GM21786 (cell line): ENCODE measurements around the gene ELP4.

Source experiments
- ATAC-seq: cut with Tn5 transposase; IDR thresholded peaks from one replicate; pipeline ENCODE4 v1.9.1; 2021; ENCODE audit not compliant: unreplicated experiment

Gene ELP4

DNA sequence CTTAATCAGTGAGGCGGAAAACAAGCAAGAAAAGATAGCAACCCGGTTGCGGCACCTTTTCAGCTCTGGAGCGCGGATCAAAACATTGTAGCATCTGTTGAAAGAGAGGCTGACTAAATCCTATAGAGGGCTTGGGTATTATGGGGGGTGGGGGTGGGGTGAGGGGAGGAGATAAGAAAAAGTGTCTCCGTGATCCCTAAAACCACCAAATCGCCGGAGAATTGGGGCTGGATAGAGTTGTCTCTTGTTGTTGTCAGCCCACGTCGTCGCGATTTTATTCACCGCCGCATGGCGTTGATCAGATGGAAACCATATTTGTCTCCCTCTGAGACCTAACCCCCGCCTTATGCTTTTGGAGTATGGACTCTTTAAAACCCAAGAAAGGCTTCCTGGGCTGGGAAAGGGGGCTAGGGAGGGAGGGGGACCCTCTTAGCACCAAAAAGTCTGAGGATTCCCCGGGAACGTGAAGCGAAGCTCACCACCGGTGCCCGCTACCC is 288.5 kb downstream of the ELP4 start:
- no peak for ATAC-seq

DNA sequence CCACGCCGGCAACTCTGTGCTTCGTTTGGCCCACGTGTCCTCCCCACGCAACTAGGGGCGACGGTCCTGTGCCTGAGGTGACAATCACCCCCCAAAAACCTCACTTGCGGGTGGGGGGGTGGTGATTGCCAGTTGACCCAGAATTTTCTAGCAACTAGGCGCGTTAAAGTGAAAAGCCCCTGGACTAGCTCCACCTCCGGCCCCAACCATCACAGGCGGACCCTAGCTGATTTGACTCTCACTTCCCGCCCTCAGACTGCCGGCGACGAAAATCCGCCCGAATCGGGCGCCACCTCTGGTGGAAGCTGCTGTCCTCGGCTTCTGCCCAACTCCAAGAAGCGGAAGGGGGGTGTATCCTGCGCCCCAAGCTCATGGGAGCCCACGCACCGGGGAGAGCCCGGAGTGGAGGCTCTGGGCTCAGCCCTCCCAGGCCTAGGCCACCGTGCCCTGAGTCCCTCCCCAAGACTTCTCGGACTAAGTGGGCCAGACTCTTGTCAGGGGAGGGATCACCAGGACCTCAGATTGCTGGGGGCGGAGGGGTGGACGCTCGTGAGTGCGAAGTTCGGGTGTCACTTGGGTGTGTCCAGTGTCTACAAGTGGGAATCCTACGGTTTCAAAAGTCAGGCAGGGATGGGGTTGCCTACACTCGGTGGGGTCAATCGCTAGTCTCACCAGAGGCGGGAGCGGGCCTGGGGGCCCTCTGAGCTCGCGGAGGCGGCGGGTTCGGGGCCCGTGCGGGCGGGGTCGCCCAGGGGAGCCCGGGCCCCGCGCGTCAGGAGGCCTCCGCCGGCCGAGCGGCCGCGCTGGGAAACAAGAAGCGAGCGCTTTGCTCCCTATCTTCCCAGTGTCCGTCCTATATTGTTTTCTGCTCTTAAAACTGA is 289.2 kb downstream of the ELP4 start:
- peak; percentile 57 for ATAC-seq

DNA sequence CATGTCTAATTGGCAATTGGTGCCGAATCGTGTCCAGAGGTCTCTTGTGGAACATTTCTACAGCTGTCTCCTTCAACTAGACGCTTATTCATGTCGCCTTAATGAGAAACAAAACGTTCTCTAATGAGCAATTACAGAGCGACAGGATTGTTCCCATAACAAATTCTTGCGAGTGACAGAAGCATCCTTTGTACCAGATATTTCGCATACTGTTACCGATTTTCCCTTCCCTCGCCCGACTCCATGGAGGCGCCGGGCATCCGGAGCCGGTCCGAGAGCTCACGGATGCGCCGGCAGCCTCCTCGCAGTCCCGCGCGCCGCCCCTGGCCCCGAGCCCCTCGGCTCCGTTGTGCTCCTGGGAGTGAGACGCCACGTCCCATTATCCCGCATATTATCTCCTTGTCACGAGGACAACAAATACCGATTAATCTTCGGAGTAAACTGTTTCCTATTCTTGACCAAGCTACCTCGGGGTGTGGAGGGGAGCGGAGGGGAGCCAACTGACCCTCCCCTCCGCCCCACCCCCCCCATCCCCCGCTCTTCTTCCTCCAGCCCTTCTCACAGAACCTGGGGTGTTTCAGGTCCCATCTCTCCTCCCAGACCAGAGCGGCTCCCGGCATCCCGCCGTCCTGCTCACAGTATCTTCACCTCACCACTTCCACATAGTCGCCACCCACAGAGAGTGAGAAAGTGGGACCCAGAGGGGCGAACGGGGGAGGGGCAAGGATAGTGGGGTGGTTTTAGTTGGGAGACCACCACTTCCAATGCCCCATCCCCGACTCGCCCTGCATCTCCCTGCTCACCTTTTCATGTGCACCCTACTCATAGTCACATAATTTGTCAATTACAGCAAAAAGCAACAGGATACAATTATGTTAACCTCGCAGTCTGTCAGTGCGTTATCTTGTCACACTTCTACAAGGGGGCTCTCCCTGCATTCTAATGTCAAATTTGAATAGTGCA is 290.1 kb downstream of the ELP4 start:
- no peak for ATAC-seq

DNA sequence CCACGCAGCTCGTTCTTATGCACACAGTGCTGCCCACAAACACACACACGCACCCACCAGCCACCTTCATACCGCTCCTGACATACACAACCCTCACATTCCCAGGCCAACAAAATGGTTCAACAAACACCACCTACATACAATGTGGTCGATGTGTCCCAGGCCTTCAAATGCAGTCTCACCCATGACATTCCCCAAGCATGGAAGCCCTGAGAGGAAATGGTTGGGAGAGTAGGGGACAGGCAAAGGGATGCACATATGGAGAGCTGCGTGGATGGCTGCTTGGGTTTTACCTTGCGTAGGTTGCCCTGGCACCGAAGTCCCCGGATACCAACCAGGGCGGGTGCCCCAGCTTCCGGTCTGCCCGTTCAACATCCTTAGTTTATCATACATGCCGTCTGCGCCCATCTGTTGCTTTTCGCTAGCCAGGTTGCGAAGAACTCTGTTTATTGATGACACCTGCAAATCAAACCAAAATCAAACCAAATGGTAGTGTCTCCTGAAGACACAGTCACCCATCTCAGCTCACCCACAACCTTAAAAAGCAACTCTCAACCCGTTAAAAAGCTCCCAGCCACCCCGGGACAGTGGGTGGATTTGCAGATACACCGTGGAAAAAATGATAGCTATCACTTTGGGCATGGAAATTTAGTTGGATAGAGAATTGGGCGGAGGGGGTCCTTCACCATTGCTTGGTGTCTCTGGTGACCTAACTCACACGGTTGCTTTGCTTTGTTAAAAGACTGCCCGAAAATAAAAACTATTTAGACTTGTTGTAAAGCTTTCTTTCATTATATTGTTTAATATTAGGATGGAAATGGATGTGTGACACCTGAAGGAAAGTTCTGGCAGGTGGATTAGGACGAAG is 291.1 kb downstream of the ELP4 start:
- ATAC-seq: no peak

DNA sequence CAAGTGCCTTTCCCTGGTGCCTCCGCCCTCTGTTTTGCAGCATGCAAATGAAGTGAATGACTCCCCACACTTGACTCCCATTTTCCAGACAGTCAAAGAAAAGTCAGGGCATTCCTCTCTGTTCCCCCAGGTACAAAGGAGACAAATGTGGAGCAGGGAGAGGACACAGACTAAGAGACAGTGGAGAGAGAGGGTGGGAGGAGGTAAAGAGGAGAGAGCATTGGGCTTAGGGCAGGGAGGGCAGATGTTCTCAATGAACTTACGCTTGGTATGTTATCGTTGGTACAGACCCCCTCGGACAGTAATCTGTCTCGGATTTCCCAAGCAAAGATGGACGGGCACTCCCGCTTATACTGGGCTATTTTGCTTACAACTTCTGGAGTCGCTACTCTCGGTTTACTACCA is 291.7 kb downstream of the ELP4 start:
- ATAC-seq: no peak

DNA sequence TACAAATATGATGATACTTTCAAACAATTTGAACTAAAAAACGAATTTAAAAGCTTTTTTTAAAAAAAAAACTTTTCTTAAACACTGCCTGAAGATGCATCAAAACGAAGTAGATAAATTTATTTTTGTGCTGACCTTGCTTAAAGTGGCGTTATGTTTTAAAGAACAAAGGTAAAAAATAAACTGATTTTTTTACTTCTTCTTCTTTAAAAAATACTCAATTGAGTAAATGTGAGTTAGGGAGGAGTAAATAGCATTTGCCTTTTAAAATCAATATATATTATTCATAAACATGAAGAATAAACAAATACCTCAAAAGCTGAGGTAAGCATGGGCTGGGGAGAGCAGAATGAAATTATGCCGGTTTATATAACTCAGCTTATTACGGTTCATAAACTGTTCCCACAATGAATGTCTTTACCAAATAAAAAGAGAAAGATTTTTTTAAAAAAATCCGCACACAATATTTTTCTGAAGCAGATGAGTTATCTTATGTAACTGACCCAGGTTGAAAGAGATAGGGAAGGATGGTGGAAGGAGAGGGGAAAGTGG is 292.5 kb downstream of the ELP4 start:
- ATAC-seq: no peak

DNA sequence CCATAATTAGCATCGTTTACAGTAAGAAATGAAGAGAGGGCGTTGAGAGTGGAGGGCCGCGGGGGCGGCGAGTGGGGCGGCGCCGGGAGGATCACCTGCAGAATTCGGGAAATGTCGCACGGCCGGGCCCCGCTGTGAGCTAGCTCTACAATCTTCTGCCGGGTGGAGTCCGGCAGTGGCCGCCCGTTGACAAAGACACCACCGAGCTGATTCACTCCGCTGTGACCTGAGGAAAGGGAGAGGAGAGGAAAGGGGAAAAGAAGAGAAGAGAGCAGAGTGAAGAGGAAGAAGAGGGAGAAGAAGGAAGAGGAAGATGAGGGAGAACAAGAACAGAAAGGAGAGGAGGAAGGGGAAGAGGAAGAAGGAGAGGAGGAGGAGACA is 293.0 kb downstream of the ELP4 start:
- ATAC-seq: no peak

DNA sequence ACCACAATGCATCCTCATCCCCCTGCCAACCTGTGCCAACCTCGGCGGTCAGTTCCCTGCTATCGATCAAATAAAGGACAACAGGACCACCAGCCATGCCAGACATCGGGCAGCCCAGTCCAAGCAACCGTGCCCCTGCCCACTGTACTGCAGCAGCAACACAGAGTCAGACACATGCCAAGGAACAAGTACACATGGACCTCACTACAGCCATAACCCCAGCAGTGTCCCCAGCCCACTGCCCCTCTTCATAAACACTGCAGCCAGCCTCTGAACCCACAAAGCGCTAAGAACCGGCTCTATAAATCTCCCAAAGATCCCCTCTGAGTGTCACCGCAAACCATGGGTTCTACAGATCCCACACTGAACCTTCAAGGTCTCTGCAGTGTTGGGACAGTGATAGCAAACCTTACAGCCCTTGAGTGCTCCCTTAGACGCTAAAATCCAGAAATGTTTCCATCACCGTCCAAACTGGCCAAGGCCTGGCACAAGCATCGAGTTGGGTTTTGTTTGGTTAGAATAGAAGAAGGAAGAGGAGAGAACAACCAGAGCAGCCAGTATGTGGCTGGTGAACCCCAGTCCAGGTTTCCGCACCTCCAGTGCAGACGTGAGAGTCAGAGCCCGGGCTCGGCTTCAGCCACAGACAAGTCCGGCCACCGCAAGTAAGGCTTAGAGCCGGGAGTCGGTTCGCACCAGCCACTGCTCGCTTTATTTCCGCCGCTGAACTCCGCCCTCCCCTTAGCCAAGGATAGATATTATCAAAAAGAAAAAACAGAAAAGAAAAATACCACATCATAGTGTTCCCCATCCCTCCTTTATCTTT is 293.6 kb downstream of the ELP4 start:
- no peak for ATAC-seq

DNA sequence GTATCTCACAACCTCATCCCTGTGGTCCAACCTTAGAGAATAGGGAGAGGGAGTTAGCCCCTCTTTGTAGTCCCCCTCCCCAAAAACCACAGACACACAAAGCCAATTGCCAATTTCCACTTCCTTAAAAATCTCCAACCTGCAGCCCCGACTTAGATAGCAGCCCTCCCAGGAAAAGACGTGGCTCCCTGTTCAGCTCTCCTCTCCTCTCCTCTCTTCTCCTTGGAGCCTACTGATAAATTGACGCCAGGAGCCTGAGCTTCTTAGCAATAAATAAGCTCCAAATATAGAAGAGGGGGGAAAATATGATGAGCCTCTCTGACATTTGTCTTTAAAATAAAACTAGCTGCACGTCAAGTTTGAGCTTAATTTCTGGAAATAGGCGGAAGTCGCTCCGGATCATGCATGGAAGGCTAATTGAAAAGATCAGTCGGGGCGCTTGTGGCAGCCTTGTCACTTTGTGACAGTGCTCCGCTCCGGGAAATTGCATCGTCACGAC is 294.3 kb downstream of the ELP4 start:
- ATAC-seq: no peak

DNA sequence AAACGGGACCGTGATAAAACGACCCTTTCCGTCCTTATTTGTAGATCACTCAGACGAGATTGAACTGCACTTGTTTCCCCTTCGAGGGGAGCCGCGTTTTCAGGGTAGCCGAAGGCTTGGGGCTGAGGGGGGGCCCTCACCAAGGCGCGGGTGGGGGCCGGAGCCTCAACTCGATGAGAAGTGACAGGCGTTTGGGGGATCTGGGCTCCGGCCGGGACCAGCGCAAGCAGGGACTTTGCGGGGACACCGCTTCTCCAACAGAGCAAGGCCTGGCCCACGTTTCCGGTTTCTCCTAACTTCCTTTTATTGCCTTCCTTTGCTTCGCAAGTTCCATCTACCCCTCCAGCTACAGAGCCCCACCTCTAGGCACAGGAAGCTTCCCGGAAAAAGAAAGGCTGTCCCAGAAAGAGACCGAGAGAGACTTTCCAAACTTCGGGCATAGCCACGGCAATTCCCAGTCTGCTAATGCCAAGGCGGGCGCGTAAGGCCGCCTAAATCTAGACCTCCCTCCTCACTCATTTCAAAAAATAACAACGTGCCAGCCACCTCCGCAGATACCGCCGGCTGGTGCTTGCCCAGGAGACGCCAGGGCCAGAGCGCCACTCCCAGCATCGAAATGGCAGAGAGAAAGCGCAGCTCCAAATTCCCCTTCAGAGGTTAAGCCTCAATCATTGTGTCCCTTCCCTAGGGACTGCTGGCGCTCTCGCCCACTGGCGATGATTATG is 294.9 kb downstream of the ELP4 start:
- ATAC-seq: no peak

DNA sequence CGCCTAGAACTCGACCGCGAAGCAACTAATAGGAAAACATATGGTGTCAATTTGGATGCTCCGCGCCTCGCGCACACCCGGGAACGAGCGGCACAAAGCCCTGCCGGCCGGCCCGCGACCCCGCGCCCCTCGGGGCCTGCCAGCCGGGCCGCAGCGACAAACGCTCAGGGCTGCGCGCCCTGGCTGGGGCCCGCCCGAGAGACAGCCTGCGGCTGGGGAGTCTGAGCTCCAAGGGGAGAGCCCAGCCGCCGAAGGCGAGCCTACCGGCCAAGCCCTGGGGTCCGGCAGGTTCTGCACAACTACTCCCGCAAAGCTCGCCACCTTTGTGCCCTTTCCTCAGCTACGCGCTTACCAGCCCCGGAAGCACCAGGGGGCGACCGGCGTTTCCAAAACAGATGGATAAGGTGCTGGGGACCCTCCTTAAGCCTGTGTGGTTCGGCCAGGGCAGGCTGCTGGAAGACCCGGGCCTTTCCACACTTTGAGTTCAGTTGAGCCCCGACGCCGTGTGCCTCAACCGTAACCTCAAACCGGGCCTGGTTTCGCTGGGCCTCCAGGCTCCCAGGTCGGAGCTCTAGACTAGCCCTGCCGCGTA is 295.6 kb downstream of the ELP4 start:
- no peak for ATAC-seq

DNA sequence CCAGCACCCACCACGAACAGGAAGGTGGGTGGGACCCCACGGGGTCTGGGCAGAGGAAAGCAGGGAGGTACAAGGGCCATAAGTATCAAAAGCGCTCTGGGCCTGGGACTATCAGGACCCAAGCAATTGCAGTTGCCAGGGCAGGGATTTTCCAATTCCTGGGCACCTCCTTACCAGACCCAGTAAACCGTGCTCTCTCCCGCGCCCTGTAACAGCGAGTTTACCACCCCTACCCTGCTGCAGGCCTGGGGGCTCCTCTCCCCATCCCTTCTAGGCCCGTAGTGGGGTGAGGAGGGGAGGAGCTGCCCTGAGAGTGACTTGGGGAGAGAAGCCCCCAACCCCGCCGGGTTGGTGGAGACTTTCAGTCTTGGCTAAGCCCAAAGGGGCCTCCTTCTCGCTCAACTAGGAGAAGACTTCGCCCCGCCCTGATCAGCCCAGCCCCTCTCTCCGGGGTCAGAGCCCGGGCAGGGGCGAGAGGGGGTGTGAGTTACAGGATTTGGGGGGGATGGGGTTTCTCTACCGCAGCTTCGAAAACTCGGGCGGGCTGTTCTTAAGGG is 296.1 kb downstream of the ELP4 start:
- ATAC-seq: no peak

DNA sequence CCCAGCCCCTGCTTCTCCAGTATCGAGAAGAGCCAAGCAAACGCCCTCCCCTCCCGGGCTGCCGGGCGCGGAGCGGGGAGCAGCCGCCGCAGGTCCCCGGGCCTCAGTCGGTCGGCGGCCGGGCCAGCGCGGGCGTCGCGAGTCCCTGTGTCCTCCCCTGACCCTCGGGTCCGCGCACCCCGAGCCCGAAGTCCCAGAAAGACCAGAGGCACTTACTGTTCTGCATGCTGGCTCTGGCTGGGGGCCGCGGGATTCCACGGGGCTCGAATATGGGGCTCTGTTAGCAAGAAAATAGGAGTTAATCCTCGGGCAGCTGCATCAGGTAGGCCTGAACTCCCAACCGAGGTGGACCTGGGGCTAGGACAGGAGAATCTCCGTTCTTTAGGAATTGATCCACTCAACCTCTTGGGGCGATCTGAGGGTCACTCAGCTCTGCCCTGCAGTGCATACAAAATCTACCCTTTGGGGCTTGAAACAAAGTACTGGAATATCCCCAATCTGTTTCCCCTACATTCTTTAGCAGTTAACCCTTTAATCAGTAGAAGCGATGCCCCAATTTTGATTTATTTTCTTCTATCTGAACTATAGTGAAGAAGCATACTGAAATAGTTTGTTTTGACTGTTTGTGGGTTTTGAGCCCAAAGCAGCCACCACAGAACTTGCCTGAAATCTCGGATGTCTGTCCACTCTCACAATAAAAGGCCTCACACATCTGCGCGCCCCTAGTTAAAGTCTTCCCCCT is 296.8 kb downstream of the ELP4 start:
- ATAC-seq: no peak

DNA sequence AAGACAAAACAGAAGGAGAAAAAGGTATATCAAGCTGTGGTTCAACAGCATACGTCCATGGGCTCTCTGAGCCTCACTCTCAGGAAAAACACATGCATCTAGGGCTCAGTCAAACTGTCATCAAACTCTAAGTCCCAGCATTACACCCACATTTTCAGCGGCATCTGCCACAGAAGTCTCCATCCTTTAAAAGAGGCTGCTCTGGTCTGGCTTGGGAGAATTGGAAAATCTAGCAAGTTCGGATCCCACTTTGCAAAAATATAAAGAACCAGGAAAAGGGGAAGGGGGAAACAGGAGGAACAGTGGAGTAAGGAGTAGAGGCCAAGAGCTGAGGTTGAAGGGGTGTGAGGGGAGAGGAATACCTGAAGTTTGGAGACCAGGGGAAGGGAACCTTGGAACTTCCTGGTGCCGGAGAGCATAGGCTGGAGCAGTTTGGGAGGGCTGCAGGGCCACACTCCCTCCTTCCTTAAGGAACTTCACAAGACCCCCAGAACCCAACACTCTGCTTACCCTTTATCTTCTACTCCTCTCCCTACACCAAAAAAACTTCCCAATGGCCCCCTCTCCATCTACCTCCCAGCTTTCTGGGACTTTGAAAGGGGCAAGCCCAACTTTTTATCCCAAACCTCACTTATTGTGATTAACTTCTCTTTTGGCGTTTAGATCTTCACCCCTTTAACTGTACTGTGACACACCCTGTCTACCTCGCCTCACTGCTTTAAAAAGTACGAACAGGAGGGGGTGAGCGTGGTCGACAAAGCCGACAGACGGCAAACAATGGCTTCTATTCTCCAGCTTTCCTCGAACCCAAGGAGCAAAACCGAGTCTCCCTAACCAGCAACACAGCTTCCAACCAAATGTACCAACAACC is 297.6 kb downstream of the ELP4 start:
- no peak for ATAC-seq

DNA sequence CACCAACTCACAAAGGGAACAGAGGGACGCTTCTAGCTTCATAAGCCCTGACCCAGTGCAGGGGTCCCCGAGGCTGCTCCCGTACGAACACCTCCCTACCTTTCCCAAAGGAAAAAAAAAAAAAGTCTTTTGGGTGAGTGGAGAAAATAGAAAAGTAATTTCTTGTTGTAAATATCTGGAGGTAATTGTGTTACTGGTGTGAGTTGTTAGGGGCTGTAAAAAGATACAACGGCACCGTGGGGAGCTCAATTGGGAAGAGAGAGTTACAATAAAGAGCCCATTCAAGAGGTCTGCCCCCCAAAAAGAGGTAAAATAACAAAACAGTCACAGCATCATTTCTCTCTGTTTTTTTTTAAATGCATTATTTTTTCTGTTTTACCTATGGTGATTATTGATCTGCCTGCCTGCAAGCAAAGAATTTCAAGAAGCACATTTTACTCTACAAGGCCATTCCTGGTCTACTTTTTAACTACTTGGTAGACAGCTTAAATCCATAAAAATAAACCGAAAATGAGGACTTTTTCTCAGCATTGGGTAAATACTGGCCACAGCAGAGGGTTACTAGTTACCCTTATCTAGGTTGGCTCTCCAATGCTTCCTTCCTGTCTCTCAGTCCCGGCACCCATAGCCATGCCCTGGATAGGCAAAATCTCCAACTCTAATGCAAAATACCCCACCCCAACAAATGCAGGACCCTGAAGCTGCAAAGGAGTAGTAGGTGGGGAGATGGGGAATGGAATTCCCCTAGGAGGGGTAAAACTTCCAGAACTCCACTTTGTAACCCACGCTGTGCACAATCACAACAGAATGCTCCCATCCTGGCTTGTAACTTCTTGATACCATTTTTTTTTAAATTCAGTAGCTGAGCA is 298.5 kb downstream of the ELP4 start:
- no peak for ATAC-seq
